HG03521 (cell line): ENCODE measurements around the gene ARFGAP1.
"Not testable (repeated sequence)": the region's sequence is repeated elsewhere in the genome, so short reads cannot be mapped to it uniquely, and the experiment has no call there.

Source experiments
- ATAC-seq: cut with Tn5 transposase; IDR thresholded peaks from one replicate; pipeline ENCODE4 v1.9.1; 2021; ENCODE audit warnings: mild to moderate bottlenecking, moderate library complexity; ENCODE audit not compliant: unreplicated experiment

ARFGAP1 gene

DNA sequence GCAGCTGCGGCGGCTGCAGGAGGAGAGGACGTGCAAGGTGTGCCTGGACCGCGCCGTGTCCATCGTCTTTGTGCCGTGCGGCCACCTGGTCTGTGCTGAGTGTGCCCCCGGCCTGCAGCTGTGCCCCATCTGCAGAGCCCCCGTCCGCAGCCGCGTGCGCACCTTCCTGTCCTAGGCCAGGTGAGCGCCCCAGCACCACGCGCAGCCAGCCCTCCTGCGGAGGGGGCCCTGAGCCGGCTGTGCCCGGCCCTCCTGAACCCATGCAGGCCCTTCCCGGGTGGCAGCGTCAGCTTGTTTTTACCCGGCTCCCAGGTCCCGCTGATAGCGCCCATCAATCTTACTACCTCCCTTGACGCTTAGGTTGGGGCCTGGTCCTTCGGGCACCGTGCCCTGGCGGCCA, 33.2 kb upstream of the ARFGAP1 start:
- no peak for ATAC-seq

DNA sequence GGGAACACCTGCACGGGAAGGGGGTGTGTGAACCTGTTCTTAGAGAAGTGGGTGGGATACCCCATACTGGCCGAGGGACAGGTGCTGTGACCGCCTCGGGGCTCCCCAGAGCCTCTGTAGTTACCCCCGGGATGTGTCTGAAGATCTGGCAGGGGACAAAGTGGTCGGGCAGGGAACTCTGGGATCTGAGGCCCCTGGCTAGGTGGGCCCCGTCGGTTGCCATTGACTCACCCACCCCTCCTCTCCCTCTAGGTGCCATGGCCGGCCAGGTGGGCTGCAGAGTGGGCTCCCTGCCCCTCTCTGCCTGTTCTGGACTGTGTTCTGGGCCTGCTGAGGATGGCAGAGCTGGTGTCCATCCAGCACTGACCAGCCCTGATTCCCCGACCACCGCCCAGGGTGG, 32.6 kb upstream of the ARFGAP1 start:
- ATAC-seq: no peak

DNA sequence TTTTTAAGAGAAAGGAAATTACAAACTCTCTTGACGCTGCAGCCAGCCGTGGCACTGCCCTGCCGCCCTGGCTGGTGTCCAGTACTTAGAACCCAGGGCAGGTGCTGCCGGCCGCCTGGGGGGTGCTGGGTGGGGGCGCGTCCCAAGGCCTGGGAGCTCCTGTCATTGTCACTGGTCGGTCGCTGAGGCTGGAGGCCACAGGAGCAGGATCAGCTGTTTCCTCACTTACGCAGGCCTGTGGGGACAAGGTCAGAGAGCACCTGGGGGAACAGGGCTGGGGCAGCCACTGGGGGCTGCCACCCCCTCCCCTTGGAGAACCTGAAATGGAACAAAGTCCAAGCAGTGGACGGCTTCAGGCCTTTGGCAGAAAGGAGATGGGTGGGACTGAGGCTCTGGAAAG, 31.3 kb upstream of the ARFGAP1 start:
- no peak for ATAC-seq

DNA sequence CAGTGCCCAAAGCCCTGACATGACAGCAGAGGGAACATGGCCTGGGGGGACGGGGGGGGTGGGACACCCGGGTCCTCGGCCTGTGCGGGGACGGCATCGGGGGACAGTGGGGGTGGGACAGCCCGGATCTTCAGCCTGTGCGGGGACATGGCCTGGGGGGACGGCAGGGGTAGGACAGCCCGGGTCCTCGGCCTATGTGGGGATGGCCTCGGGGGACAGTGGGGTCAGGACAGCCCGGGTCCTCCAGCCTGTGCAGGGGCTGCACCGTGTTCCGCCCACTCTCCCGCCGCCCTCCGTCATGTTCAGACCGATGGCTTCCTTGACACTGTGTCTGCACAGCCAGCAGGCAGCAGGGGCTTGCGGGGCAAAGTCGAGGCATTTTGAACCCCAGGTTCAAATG, 29.9 kb upstream of the ARFGAP1 start:
- ATAC-seq: no peak

DNA sequence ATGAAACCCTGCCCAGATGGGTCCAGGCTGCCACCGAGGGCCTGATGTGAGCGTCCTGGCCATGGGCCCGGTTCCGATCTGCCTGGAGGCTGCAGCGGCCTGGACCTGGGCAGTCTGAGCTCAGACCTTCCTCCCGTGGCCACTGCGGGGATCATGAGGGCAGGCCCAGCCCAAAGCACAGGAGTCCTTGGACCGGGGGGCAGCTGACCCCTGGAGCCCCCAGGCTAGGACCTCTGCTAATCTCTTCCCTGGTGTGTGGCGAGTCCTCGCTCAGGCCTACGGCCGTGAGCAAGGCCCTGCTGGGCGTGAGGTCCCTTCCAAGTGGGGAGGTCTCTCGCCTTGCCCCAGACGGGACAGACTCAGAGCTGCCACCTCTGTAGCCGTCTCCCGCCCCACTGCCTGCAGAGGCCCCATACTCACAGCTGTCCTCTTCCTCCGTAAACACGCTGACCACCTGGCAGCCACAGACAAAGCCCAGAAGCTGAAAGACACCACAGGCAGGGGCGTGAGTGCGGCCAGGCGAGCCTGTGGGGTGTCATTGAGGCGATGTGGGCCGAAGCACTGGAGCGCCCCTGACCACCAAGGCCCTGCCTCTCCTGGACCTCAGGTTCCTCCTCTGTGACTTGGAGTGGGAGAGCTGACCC, 28.9 kb upstream of the ARFGAP1 start:
- ATAC-seq: no peak

DNA sequence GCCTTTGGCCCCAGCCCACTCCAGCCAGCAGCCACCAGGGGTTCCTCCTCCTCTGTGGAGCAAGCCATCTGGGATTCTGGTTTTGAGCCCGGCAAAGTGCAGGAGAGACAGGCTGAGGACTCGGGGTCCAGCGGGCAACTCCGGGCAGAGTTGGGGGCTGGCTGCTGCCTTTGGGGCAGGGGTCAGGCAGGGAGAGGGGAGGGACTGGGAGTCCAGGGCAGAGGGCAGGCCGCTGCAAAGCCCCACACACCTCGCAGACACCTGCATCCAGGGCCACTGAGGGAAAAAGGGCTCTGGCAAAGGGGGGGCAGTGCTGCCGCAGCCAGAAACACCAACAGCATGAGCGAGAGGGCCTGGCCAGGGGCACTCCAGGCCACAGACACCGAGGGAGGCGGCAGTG, 28.1 kb upstream of the ARFGAP1 start:
- ATAC-seq: no peak

DNA sequence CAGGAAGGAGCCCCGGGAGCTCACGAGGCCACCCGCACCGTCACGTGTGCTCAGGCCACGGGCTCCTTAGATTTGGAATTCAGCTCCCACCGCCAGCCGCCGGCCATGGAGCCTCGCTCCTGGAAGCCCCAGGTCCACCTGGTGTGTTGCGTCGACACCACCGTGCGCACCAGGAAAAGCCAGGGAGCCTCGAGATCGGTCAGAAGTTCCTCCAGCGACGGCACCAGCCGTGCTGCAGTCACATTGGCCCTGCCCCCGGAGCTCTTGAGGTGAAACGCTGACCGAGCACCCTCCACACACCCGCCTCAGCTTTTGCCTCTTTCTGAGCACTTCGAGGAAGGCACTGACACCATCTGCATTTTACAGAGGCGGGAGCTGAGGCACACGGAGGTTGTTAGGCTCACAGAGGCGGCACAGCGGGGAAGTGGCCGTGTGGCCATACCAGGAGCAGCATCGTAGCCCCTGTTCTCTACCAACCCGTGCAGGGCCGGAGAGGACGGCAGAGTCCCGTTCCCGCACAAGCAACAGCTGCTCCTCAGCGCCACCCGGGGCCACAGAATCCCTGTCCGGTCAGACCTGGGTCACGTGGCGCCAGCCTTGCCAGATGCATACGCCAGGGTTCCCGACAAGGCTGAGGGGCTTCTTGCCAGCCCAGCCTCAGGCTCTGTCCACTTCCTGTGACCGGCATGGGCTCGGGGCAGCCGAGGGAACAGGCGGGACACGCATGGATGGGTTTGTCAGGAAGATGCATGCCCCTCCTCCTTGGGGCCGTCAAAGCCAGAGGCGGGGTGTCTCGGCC, 25.9 kb upstream of the ARFGAP1 start:
- ATAC-seq: no peak

DNA sequence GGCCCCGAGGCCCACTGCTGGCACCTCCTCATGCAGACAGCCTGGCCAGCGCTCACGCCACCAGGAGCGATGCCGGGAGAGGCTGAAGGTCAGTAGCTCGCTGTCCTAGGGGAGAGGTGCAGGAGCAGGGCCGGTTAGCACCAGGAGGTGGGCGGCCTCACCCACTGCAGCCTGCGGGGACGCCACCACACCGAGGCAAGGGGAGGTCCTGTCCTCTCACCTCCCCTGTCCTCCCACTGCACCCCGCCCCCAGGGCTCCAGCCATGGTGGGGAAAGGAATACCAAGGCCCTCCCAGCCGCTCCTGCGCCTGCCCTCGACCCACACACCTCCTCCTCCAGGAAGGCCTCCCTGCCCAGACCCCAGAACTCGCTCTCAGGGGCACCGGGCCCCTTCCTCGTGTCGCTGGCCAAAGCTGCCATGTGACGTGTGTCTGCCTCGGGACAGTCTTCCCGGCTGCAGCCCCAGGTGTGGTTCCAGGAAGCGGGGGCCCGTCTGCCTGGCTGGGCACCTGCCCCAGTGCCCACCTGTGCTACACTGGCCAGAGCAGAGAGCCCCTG, 24.9 kb upstream of the ARFGAP1 start:
- no peak for ATAC-seq

DNA sequence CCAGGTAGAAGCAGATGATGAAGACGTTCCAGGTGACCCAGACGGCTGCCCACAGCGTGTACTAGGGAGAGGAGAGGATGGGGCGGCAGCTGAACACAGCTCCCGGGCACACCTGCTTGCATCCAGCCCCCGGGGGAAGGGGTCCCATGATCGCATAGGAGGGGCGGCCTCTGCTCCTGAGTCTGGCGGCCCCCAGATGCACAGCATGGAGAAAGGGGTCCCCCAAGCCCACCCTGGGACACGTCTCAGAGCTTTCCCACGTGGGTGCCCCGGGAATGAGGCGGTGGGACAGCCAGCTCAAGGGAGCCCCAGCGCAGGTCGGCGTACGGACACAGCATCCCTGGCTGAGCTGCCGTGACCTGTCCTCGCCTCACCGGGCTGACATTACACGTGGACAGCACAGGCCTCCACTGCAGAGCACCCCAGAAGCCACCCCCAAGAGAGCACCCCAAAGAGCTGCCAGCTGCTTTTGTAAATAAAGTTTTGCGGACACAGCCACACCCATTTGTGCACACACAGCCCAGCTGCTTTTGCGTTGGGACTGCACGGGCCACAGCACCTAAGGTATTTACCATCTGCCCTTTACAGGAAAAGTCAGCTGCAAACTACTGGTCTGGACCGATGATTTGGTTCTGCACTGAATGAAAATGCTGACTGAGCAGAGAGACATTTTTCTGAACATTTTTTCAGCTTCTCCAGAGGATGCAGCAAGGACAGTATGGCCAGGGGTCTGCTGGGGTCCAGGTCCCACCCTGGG, 23.6 kb upstream of the ARFGAP1 start:
- no peak for ATAC-seq

DNA sequence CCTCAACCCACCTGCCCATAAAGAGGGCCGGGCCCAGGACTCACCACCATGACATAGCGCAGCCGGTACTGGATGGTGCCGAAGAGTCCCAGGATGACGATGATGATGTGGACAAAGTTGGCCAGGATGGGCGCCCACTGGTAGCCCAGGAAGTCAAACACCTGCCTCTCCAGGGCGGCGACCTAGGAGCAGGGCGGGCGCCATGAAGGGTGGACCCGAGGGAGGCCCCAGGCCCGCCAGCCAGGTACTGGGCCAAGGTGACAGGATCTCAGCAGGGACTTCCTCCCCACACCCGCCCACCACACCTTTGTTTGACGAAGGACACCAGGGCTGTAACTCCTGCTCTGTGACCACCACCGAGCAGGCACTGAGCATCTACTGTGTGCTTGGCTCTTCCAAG, 22.7 kb upstream of the ARFGAP1 start:
- no peak for ATAC-seq

DNA sequence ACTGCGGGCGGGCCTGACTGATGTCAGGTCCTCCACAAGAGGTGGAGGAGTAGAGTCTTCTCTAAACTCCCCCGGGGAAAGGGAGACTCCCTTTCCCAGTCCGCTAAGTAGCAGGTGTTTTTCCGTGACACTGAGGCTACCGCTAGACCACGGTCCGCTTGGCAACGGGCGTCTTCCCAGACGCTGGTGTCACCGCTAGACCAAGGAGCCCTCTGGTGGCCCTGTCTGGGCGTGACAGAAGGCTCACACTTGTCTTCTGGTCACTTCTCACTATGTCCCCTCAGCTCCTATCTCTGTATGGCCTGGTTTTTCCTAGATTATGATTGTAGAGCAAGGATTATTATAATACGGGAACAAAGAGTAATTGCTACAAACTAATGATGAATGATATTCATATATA, 21.3 kb upstream of the ARFGAP1 start:
- not testable (repeated sequence) for ATAC-seq

DNA sequence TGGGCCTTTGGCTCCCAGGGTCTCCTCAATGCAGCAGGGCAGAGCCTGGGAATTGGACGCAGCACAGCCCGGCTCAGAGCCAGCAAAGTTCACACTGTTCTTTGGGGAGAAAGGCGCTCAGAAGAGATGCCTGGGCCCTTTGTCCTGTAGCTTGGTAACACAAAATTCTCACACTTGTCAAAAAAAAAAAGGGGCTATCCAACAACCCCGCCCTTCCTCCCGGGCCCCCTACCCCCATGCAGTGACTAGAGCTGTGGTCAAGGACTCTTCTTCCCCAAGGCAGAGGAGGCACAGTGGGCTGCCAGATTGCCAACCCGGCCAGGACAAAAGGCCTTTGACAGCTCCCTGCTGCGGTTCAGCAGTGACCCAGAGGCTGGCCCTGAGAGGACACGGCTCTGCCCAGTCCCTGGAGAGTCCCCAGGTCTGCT, 20.3 kb upstream of the ARFGAP1 start:
- ATAC-seq: no peak

DNA sequence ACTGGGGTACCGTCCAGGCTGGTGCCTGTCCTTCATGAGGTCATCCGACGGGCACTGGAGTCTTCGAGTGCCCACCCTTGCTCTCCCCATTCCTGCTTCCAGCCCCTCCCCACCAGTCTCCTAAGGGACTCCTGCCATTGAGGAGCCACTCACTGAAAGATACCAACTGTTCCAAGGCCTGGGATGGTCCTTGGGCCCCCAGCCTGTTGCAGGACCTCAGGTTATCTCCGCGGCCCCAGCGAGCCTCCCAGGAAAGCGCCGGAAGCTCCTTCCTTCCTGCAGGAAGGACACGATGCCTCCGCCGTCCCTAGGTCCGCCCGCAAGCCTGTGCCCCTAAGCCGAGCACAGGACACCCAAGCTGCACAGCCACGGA, 19.6 kb upstream of the ARFGAP1 start:
- ATAC-seq: no peak

DNA sequence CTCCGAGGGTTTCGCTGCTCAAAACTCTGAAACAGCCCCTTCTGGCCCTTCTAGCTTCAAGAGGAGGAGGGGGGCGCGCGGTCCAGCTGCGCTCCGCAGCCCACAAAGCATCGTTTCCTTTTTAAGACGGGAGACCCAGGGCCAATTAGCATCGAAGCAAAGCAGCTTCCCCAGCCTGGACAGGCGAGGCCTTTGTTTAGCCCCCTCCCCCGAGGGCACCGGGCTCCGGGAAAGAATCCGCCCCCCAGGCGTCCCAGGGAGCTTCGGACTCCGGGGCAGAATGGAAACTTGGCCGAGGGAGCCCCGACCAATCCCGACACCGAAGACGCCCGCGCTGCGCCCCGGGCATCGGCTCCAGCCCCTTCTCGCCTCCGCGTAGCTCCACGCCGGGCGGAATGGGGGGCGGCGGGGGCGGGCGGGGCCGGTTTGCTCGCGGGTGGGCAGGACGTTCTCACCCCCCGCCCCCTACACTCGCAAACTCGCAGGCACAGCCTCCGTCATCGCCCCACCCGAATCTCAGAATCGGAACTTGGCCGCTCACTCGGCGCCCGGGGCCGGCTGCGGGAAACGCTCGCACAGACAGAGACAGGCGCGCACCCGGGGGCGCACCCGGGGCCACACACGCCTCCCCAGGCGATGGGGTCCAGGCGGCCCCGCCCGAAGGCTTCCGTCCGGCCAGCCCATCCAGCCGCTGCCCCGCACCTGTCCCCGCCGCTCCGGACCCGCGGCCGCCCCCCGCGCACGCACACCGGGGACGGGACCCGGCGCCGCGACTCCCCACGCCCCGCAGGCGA, 19.0 kb upstream of the ARFGAP1 start:
- no peak for ATAC-seq

DNA sequence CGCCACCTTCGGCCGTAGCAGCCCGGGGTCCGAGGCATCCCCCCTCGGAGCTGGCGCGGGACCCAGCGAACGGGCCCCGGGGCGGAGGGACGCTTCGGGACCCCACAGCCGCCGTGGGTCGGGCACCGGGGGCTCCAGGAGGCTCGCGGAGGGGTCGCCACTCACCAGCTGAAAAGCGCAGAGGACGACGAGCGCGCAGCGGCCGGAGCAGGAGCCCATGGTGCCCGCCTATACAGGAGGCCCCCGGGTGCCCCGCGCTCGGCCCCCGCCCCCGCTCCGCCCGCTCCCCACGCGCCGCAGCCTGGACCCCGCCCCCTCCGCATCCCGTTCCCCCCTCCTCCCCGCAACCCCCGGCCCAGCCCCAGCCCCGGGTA, 18.4 kb upstream of the ARFGAP1 start, which contains the start of gene NKAIN4:
Gene NKAIN4, minus strand, starts transcription at position 232 of the 374 bp plus-strand sequence. Its CDS starts 13 bp downstream, at position 219.
- no peak for ATAC-seq

DNA sequence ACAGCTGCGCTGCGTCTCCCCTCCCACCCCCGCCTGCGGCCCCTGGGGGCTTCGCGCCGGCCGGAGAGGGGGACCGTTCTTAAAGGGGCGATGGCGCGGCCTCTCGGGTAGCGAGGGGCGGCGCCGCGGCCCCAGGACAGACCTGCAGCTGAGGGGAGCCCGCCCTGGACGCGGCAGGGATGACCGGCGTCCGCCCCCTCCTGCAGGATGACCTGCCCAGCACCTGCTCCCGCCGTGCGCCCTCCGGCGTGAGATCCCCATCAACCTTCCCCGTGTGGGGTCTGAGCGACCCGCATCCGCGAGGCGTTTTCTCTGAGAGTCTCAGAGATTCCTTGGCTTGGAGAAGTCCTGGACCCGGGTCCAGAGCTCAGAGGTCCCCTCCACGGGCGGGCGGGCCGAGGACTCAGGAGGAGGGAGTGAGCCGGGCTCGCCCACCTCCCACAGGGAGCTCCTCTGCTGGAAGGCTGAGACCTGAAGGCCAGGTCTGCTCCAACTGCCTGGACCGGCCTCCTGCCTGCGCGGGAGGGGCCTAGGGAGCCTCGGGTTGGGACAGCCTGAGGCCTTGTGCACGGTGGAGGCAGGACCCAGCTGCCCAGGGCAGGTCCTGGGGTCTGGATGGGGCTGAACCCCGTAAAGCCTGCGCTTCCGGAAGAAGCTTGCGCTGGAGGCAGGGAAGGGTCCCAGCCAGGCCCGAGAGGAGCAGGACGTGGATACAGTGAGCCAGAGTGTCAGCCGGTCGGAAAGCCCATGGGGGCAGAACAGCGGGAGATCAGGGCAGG, 17.8 kb upstream of the ARFGAP1 start:
- ATAC-seq: no peak

DNA sequence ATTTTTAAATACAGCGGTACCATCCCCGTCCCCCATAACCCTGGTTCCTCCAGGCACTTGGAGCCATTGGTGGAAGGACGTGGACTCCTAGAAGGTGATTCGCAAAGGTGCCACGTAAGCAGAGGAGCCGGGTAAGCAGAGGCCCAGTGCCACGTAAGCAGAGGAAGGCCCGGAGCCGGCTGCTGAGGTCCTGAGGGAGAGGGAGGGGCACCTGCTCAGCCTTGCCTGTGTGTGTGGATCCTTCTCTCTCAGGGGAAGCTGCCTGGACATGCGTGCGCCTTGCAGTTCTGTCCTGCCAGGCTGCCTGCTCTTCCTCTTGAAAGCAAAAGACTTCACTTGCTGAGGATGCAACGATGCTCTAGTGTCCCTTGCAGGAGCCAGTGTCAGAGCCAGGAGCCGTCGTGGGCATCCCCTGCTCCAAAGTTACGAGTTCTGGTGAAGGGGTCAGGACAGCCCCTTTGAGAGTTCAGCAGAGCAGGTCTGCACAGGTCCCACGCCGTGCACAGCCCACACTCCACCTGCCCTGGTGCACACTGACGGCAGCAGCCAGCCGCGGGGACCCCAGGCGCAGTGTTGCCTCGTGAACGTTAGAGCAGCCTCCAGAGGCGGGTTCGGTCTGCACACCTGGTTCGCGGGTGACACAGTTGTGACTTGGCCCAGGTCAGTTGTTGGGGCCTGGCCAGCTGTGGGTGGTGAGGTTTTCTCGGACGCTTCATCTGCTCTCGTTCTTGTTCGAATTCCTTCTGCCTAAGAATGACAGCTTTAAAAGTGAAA, 16.5 kb upstream of the ARFGAP1 start:
- ATAC-seq: no peak

DNA sequence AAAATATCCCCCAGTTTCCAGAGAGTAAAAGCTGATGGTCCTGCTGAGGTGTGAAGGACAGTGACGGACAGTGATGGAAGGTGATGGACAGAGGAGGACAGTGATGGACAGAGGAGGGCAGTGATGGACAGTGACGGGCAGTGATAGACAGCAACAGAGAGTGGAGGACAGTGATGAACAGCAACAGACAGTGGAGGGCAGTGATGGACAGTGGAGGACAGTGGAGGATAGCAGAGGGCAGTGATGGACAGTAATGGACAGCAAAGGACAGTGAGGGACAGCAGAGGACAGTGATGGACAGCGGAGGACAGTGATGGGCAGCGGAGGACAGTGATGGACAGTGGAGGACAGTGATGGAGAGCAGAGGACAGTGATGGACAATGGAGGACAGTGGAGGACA, 15.7 kb upstream of the ARFGAP1 start:
- ATAC-seq: no peak

DNA sequence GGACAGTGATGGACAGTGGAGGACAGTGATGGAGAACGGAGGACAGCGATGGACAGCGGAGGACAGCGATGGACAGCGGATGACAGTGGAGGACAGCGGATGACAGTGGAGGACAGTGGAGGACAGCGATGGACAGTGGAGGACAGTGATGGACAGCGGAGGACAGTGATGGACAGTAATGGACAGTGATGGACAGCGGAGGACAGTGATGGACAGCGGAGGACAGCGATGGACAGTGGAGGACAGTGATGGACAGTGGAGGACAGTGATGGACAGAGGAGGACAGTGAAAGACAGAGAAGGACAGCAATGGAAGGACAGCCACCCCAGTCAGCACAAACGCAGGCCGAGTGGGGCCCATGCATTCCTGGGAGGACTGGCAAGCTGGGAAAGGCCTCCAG, 15.0 kb upstream of the ARFGAP1 start:
- ATAC-seq: no peak
